Upper lobe of left lung (tissue), 6 donors: ENCODE measurements around the gene SMLR1. TPM values are rescaled to one million over a fixed set of nuclear protein-coding genes. Genes with fewer than 3 reads are reported as not detected.

Experiments
- ATAC-seq, 2 donors: fragments of 200-7000 bp; cut with Tn5 transposase; one replicate each; pipeline ENCODE4 v1.9.1; 2022; ENCODE audit warnings: mild to moderate bottlenecking in 2 of 2, moderate library complexity in 2 of 2; ENCODE audit not compliant: low FRiP score in 2 of 2
- DNase-seq, 2 donors: peaks; one replicate each; pipeline ENCODE4 v3.0.0-alpha.2; 2019 to 2020
- H3K27ac ChIP-seq, 4 donors: fragments of 200-600 bp; sonication (generic); one replicate each; pipeline ENCODE4 v1.5.1; 2016 to 2019
- H3K27me3 ChIP-seq, 4 donors: fragments of 200-600 bp; sonication (generic); one replicate each; pipeline ENCODE4 v1.5.1; 2017 to 2019
- H3K36me3 ChIP-seq, 4 donors: fragments of 200-600 bp; sonication (generic); one replicate each; pipeline ENCODE4 v1.5.1; 2016 to 2019
- H3K4me1 ChIP-seq, 4 donors: fragments of 200-600 bp; sonication (generic); one replicate each; pipeline ENCODE4 v1.5.1; 2018 to 2019
- H3K4me3 ChIP-seq, 4 donors: fragments of 200-600 bp; sonication (generic); one replicate each; pipeline ENCODE4 v1.5.1; 2017 to 2019; ENCODE audit warnings: mild to moderate bottlenecking in 2 of 4, moderate library complexity in 1 of 4
- H3K9me3 ChIP-seq, 4 donors: fragments of 200-600 bp; sonication (generic); one replicate each; pipeline ENCODE4 v1.5.1; 2018 to 2019
- EP300 ChIP-seq, 4 donors: sonication (generic); formaldehyde crosslinking; IDR thresholded peaks; one replicate each; pipeline ENCODE4 v1.5.1; 2017; ENCODE audit warnings: antibody characterized with exemption in 4 of 4, control low read depth in 2 of 4
- POLR2A ChIP-seq, 4 donors: fragments of 450-650 bp; IDR thresholded peaks; one replicate each; pipeline ENCODE4 v1.5.1; 2016 to 2017; ENCODE audit warnings: antibody characterized with exemption in 4 of 4, mild to moderate bottlenecking in 2 of 4
- POLR2AphosphoS5 ChIP-seq, 2 donors: sonication (generic); formaldehyde crosslinking; IDR thresholded peaks; one replicate each; pipeline ENCODE4 v1.5.1; 2017; ENCODE audit warnings: antibody characterized with exemption in 2 of 2
- WGBS, 2 donors: methylation state at CpG; one replicate each; pipeline ENCODE4 v1.1.5; 2017 to 2018; 5-methylcytosine and 5-hydroxymethylcytosine counted together
- total RNA-seq, 6 donors: library from RNA; depleted of rRNA in 4 of 6; stranded (reverse); fragments of >200 nt in 4 of 6; gene quantifications; one replicate each; pipeline versions ENCODE4 v1.1.0 to v1.2.1, GENCODE V29; 2016 to 2021
- TF ChIP-seq, protein P1 (sequence below), 6 experiments: fragments of 450-650 bp in 4 of 6; fragments of 200-600 bp in 2 of 6; sonication (generic) in 2 of 6; IDR thresholded peaks; one replicate each; pipeline ENCODE4 v1.5.1; 2016 to 2019; ENCODE audit warnings: antibody characterized with exemption in 6 of 6
- donor health status: DM: no; HTN: no; CAD: no; lungs with moderate emphysema.
- donor health status: DM: no; HTN: yes; CAD: no; lungs with severe emphysema.

SMLR1 gene
- total RNA-seq, 6 donors from 2014 or later: 0.33 TPM; not detected in 5

DNA sequence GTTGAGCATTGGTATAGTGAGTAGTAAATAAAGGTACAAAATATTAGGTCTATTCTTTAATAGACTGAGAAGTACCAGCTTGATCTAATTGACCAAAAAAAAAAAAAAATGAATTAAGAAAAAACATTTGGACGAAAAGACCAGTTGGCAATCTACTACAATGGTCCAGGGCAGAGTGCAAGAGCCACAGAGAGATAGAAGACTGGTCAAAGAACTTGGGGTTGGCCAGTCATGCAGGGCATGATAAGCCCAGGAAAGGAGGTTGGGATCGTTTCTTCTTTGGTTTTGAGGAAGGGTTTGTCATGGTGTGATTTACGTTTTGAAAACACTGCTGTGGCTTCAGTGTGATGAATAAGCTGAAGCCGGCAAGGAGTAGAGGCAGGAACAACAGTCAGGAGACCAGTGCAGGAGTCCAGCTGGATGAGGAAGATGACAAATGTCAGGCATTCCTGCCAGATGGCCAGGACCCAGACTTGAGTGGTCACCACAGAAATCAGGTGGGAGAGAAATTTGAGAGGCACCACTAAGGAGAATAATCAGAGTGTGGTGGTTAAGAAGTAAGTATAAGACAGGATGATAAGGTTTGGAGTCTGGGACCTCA, 14.0 kb downstream of the SMLR1 start:
- Histone ChIP-seq H3K27me3 (no peaks in the 10 kb centered on the region), H3K4me1 (no peaks in the 10 kb centered on the region), H3K27ac (no peak overlapping the region), H3K9me3 (no peaks in the 10 kb centered on the region), H3K4me3 (no peak overlapping the region), H3K36me3 (peaks cover 0 to 3% (median 0%) of the 10 kb centered on the region in 4 donors)
- WGBS, 2 donors: 65 to 68% methylated on average over 4 of the region's 4 CpGs
- ATAC-seq (peak in 1 of 2 donors; percentile 17), DNase-seq (no peak)
- TF ChIP-seq, protein P1, sequence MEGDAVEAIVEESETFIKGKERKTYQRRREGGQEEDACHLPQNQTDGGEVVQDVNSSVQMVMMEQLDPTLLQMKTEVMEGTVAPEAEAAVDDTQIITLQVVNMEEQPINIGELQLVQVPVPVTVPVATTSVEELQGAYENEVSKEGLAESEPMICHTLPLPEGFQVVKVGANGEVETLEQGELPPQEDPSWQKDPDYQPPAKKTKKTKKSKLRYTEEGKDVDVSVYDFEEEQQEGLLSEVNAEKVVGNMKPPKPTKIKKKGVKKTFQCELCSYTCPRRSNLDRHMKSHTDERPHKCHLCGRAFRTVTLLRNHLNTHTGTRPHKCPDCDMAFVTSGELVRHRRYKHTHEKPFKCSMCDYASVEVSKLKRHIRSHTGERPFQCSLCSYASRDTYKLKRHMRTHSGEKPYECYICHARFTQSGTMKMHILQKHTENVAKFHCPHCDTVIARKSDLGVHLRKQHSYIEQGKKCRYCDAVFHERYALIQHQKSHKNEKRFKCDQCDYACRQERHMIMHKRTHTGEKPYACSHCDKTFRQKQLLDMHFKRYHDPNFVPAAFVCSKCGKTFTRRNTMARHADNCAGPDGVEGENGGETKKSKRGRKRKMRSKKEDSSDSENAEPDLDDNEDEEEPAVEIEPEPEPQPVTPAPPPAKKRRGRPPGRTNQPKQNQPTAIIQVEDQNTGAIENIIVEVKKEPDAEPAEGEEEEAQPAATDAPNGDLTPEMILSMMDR (IDR thresholded peaks at IDR 0.05): no peak
- TF ChIP-seq POLR2A (IDR thresholded peaks at IDR 0.05) (no peak), POLR2AphosphoS5 (IDR thresholded peaks at IDR 0.05) (no peak), EP300 (IDR thresholded peaks at IDR 0.05) (no peak)

DNA sequence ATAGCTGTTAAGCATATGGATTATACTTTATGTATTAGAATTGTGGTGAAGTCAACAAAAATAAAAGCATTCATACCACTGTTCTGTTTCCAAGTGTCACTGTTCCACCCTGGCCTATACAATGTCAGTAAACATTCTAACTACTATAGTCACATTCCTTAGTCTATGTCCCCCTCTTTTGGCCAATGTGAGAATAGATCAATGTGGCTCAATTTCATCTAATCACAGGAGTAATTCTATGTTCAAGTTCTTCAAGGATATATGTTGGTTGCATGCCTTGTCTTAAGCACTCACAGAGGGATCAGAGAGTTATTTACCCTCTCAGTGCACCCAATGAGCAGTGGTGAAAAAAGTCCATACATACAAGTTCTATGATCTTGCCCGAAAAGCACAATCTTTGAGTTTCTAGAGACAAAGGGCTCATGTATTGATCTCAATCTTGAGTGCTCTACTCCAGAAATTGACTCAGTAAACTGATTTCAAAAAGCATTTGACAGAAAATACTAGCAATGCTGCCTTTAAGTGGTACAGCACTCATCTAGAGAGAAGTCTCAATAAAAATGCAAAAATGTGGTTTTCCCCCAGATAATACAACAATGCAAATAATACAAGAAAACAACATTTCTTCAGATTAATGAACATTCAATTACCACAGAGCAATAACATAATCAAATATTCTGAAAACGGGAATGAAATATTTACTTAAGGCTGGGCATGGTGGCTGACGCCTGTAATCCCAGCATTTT, 16.5 kb downstream of the SMLR1 start:
- Histone ChIP-seq H3K27ac (no peak overlapping the region), H3K9me3 (no peaks in the 10 kb centered on the region), H3K4me1 (no peaks in the 10 kb centered on the region), H3K27me3 (no peaks in the 10 kb centered on the region), H3K4me3 (no peak overlapping the region), H3K36me3 (peaks cover 0 to 3% (median 0%) of the 10 kb centered on the region in 4 donors)
- ATAC-seq: peak in 1 of 2 donors; percentile 60
- TF ChIP-seq EP300 (IDR thresholded peaks at IDR 0.05) (no peak), POLR2AphosphoS5 (IDR thresholded peaks at IDR 0.05) (no peak)
- TF ChIP-seq, protein P1 (IDR thresholded peaks at IDR 0.05): peak in 4 of 6 experiments; percentile 20 to 56 (median 44)
- 82 to 91% methylated on average over 3 of the region's 3 CpGs for WGBS, 2 donors
- no peak for DNase-seq

DNA sequence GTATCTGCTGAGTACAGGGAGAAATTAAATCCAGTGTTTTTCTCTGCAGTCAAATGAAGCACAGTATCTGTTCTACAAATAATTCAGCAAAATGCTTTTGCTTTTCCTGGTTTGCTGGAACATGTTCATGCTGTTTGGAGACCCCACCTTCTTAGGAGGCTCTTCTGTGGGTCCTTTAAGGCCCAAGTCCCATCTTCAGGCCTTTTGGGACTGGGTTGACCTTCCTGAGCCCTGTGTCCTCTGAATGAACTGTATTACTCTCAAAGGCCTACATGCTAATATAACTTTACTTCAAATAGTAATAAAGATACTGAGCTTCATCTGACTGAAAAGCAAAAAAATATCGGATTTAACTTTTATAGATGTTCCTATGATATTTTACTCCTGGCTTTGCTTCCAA, 19.3 kb downstream of the SMLR1 start:
- H3K4me1 ChIP-seq: peaks cover 0 to 4% (median 2%) of the 10 kb centered on the region in 4 donors
- H3K36me3 ChIP-seq: no peaks in the 10 kb centered on the region
- H3K27me3 ChIP-seq: no peaks in the 10 kb centered on the region
- no peak overlapping the region for H3K27ac ChIP-seq
- DNase-seq (no peak), ATAC-seq (no peak)
- 86 to 90% methylated on average over 1 of the region's 1 CpG for WGBS, 2 donors
- no peak for TF ChIP-seq POLR2A (IDR thresholded peaks at IDR 0.05)
- no peak for TF ChIP-seq EP300 (IDR thresholded peaks at IDR 0.05)
- TF ChIP-seq POLR2AphosphoS5 (IDR thresholded peaks at IDR 0.05): no peak
- TF ChIP-seq, protein P1 (IDR thresholded peaks at IDR 0.05): no peak
- H3K4me3 ChIP-seq: no peak overlapping the region
- H3K9me3 ChIP-seq: no peaks in the 10 kb centered on the region

DNA sequence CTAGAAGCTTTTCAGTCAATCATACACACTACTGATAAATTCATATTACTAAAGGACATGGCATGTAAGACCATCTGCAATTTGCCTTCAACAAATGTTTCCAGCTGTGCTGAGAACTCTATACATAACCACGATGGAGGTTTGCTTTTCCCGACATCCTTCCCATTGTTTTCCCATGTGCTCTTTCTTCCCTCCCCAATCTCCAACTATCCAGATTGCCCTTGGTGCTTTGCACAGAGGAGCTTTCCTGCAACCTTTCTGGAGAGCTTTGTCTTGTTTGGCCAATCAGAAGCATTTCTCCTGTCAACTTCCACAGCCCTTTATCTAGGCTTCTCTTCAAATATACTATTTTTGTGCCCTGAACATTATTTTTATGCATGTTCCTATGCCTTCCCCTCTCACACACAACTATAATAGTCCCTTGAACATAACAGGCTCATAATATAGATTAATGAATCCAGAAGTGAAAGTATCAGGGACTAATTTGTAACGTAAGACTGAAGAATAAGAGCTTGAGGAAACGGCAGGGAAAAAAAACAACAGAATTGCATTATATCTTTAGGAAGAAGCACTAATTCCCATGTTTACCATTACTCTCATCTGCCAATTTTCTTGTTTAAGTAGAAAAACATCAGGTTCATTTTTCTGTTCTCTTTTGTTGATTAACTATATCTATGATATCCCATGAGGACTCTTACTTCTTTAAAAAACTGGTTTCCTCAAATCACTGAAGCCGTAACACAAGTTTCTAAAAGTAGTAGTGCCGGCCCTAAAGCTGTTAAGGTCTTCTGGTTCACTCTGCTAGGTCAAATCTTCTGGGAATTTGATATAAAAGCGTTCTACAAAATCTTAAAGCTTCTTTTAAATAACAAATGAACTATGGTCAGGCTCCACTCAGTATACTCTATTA, 20.1 kb downstream of the SMLR1 start:
- TF ChIP-seq POLR2AphosphoS5 (IDR thresholded peaks at IDR 0.05) (no peak), POLR2A (IDR thresholded peaks at IDR 0.05) (no peak), EP300 (IDR thresholded peaks at IDR 0.05) (no peak)
- TF ChIP-seq, protein P1 (IDR thresholded peaks at IDR 0.05): no peak
- Histone ChIP-seq H3K4me3 (no peak overlapping the region), H3K36me3 (no peaks in the 10 kb centered on the region), H3K27ac (peak overlapping the region in 2 of 4 donors; percentile 14 to 23), H3K4me1 (peaks cover 0 to 5% (median 2%) of the 10 kb centered on the region in 4 donors), H3K27me3 (no peaks in the 10 kb centered on the region), H3K9me3 (no peaks in the 10 kb centered on the region)
- DNase-seq: no peak
- WGBS, 2 donors: 74% methylated on average over 7 of the region's 7 CpGs
- ATAC-seq: no peak
